T-helper 17 cell (primary cell): ENCODE measurements around the gene CFAP141. TPM values are rescaled to one million over a fixed set of nuclear protein-coding genes. Genes with fewer than 3 reads are reported as not detected.
A peak's percentile ranks its signal among the peaks of the same experiment; 100 is the strongest.

Source experiments
- ATAC-seq: fragments of 150-1000 bp; cut with Tn5 transposase; 2 replicates; pipeline ENCODE4 v1.10.0; 2021; ENCODE audit warnings: mild to moderate bottlenecking, moderate library complexity
- DNase-seq, 3 donors: peaks; one replicate each; pipeline versions ENCODE4 v3.0.0 to v3.0.0-alpha.2; 2020 to 2021
- H3K9me3 ChIP-seq: one replicate; pipeline ENCODE4 v1.7.0; 2013; ENCODE audit warnings: low read length, mild to moderate bottlenecking; ENCODE audit not compliant: control insufficient read depth, poor library complexity, severe bottlenecking
- H3K27ac Mint-ChIP-seq: one replicate; pipeline ENCODE4 v1.8.0; 2022; ENCODE audit warnings: mild to moderate bottlenecking, moderate library complexity, mixed read lengths
- H3K27me3 Mint-ChIP-seq: one replicate; pipeline ENCODE4 v1.8.0; 2022; ENCODE audit warnings: mixed read lengths
- H3K36me3 Mint-ChIP-seq: one replicate; pipeline ENCODE4 v1.8.0; 2022; ENCODE audit warnings: low read depth, mixed read lengths
- H3K4me1 Mint-ChIP-seq: one replicate; pipeline ENCODE4 v1.8.0; 2022; ENCODE audit warnings: mild to moderate bottlenecking, mixed read lengths
- H3K4me3 Mint-ChIP-seq: one replicate; pipeline ENCODE4 v1.8.0; 2022; ENCODE audit warnings: mild to moderate bottlenecking, moderate library complexity, mixed read lengths
- total RNA-seq, 4 donors: library from RNA in 2 of 4; stranded (reverse) in 2 of 4; gene quantifications; one replicate each; pipeline ENCODE4 v1.2.3 and lab custom pipeline; 2022 to 2026

The CFAP141 gene
- total RNA-seq, 2 donors from 2014 or later = not detected

- H3K27me3 Mint-ChIP-seq = no peaks in the 10 kb centered on the region
- peak overlapping the region; percentile 94 for H3K27ac Mint-ChIP-seq
- DNase-seq (no peak), ATAC-seq (no peak)
- no peak overlapping the region for H3K4me3 Mint-ChIP-seq
- no peaks in the 10 kb centered on the region for H3K9me3 ChIP-seq
- peaks cover 2% of the 10 kb centered on the region for H3K36me3 Mint-ChIP-seq
- peaks cover 39% of the 10 kb centered on the region for H3K4me1 Mint-ChIP-seq
These were observed 50.9 kb downstream of the CFAP141 start for GRCh38 chr1:154155251-154155650.

- DNase-seq (no peak), ATAC-seq (no peak)
- Mint-ChIP-seq H3K27ac (peak within 1 kb of the TSS; percentile 94), H3K27me3 (no peaks in the 10 kb centered on the region), H3K4me1 (peaks cover 39% of the 10 kb centered on the region), H3K4me3 (no peak within 1 kb of the TSS), H3K36me3 (peaks cover 2% of the 10 kb centered on the region)
- H3K9me3 ChIP-seq = no peaks in the 10 kb centered on the region
These were observed 51.5 kb downstream of the CFAP141 start, which contains the start of gene NUP210L for GRCh38 chr1:154154534-154155191. TSS of gene NUP210L (minus strand) at chr1:154155073.

- no peak for ATAC-seq
- Mint-ChIP-seq H3K4me1 (peaks cover 33% of the 10 kb centered on the region), H3K27ac (peak overlapping the region; percentile 94), H3K4me3 (no peak overlapping the region), H3K27me3 (no peaks in the 10 kb centered on the region), H3K36me3 (peaks cover 2% of the 10 kb centered on the region)
- no peaks in the 10 kb centered on the region for H3K9me3 ChIP-seq
- DNase-seq = no peak
These were observed 52.1 kb downstream of the CFAP141 start for GRCh38 chr1:154154053-154154452.

- no peak for ATAC-seq
- Mint-ChIP-seq H3K27ac (no peak overlapping the region), H3K27me3 (no peaks in the 10 kb centered on the region), H3K4me1 (peaks cover 14% of the 10 kb centered on the region), H3K36me3 (no peaks in the 10 kb centered on the region), H3K4me3 (no peak overlapping the region)
- DNase-seq = no peak
- H3K9me3 ChIP-seq = no peaks in the 10 kb centered on the region
These were observed 54.8 kb downstream of the CFAP141 start for GRCh38 chr1:154151311-154151710.

Other genes starting within 250 kb of the CFAP141 start
- 100 to 1,000 TPM; 133 to 151 TPM for gene CRTC2, start 247.7 kb downstream of the CFAP141 start, total RNA-seq
- 10 to 100 TPM; 14.1 to 16.4 TPM for gene SLC39A1, start 242.8 kb downstream of the CFAP141 start, total RNA-seq
- gene CREB3L4, start 238.4 kb downstream of the CFAP141 start, total RNA-seq = 1 to 10 TPM; 4.5 to 6.0 TPM
- gene JTB, start 228.7 kb downstream of the CFAP141 start, total RNA-seq = 10 to 100 TPM; 88.1 to 90.3 TPM
- gene RAB13, start 220.0 kb downstream of the CFAP141 start, total RNA-seq = 1 to 10 TPM in 1 of 2 donors, under 1 TPM in 1; 0.40 to 2.2 TPM
- gene RPS27, start 215.6 kb downstream of the CFAP141 start, total RNA-seq = 1,000 to 10,000 TPM; 4,265 to 4,392 TPM
- under 1 TPM in 1 of 2 donors, not detected in 1; 0.07 TPM for gene NUP210L, start 51.3 kb downstream of the CFAP141 start, total RNA-seq
- gene TPM3, start 14.2 kb downstream of the CFAP141 start, total RNA-seq = 100 to 1,000 TPM; 386 to 391 TPM
- gene UBAP2L, start 14.6 kb upstream of the CFAP141 start, total RNA-seq = 100 to 1,000 TPM; 186 to 192 TPM
- 10 to 100 TPM; 52.5 to 67.3 TPM for gene HAX1, start 66.3 kb upstream of the CFAP141 start, total RNA-seq
- gene AQP10, start 114.8 kb upstream of the CFAP141 start, total RNA-seq = 1 to 10 TPM in 1 of 2 donors, under 1 TPM in 1; 0.42 to 8.9 TPM
- gene ATP8B2, start 119.2 kb upstream of the CFAP141 start, total RNA-seq = 100 to 1,000 TPM; 175 to 192 TPM
- gene IL6R, start 199.0 kb upstream of the CFAP141 start, total RNA-seq = 10 to 100 TPM; 72.8 to 79.0 TPM